GM18499 (cell line): Measurements from ENCODE around the gene SDF4.
"Not testable (repeated sequence)": the region's sequence is repeated elsewhere in the genome, so short reads cannot be mapped to it uniquely, and the experiment has no call there.

Source experiments
- ATAC-seq: cut with Tn5 transposase; IDR thresholded peaks from one replicate; pipeline ENCODE4 v1.9.1; 2021; ENCODE audit warnings: moderate number of reproducible peaks; ENCODE audit not compliant: insufficient read depth, unreplicated experiment

The SDF4 gene

GRCh38 chr1:1259951-1260600 is 28.3 kb upstream of the SDF4 start:
- ATAC-seq, result no peak

- no peak for ATAC-seq
Measured at GRCh38 chr1:1259540-1259939, 27.7 kb upstream of the SDF4 start.

- ATAC-seq, result no peak
Measured at GRCh38 chr1:1259119-1259488, 27.3 kb upstream of the SDF4 start.

DNA sequence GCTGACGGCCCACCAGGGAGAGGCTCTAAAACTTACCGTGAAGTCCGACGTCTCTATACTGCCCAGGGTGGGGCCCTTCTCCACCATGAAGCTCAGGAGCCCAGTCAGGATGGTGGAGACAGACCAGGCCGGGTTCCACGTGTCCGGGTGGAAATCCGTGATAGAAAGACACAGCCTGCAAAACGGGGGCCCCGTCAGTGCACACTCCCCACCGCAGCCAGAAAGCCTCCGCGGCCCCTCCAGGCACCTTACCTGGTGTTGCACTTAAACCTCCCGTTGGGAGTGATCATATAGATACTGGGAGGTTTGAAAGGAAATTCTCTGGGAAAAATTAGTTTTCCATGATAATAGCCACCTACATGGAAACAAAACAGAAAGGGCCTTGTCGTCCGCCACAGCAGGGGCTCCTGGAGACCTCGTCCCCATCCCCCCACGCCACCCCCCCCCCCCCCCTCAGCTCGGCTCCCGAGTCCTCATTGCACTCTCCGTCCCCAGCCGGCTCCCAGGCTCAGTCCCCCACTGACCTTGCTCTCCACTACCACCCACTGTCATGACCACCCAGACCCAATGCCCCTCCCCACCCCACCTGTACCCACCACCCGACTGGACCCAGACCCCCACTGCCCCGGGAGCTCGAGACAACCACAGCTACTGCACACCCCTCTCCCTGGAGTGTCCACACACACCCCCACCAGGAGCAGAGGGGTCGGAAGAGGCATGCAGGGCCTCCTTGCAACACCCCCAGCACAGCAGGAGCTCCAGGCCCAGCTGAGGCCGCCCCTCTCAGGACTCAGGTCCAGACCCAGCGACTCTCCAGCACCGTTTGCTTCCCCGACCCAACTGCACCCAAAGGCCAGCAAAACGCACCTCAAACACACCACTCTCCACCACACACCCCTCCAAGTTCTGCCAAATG is 25.4 kb upstream of the SDF4 start:
- ATAC-seq, result no peak

GRCh38 chr1:1255611-1256010 is 23.8 kb upstream of the SDF4 start:
- ATAC-seq, result no peak

- ATAC-seq, result no peak
Measured at GRCh38 chr1:1255078-1255477, 23.3 kb upstream of the SDF4 start.

- ATAC-seq, result no peak
Measured at GRCh38 chr1:1254667-1254998, 22.8 kb upstream of the SDF4 start.

- no peak for ATAC-seq
Measured at GRCh38 chr1:1253972-1254666, 22.3 kb upstream of the SDF4 start.

GRCh38 chr1:1253314-1253713 is 21.5 kb upstream of the SDF4 start:
- no peak for ATAC-seq

DNA sequence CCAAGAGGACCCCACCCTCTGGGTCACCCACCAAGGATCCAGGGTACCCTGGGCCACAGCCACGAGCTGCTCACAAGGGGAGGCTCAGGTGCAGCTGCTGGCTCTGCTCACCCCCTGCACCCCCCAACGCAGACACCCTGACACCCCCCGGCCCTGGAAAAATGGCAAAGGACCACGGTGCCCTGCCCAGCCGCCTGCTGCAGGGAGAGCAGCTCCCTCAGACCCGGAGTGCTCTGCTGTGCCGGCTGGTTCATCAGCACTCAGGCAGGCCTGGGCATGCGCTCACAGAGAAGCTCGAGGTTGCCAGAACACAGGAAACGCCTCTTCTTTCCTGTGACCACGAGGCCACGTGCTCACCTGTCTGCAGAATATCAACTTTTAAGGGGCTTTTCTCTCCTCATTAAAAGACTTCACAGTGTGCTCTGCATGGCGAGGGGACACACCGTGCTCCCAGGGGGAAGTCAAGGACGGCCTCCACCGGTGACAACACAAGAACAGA is 19.0 kb upstream of the SDF4 start:
- ATAC-seq, result no peak

DNA sequence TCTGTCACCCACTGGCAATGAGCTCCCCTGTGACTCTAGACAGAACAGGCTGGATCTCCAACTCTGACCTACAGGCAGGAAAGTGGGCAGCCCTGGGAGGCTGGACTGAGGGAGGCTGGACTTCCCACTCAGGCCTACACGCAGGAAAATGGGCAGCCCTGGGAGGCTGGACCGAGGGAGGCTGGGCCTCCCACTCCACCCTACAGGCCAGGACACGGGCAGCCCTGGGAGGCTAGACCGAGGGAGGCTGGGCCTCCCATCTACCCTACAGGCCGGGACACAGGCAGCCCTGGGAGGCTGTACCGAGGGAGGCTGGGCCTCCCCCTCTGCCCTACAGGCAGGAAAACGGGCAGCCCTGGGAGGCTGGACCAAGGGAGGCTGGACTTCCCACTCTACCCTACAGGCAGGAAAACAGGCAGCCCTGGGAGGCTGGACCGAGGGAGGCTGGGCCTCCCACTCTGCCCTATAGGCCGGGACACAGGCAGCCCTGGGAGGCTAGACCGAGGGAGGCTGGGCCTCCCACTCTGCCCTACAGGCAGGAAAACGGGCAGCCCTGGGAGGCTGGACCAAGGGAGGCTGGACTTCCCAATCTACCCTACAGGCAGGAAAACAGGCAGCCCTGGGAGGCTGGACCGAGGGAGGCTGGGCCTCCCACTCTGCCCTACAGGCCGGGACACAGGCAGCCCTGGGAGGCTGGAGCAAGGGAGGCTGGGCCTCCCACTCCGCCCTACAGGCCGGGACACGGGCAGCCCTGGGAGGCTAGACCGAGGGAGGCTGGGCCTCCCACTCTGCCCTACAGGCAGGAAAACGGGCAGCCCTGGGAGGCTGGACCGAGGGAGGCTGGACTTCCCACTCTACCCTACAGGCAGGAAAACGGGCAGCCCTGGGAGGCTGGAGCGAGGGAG is 16.5 kb upstream of the SDF4 start:
- ATAC-seq, result not testable (repeated sequence)

GRCh38 chr1:1247341-1247913 is 15.6 kb upstream of the SDF4 start:
- no peak for ATAC-seq

GRCh38 chr1:1246577-1247340 is 15.0 kb upstream of the SDF4 start, which contains the start of gene C1QTNF12:
TSS of gene C1QTNF12 (minus strand) at chr1:1246722. CDS start at chr1:1246690, 32 bp downstream.
- ATAC-seq, result no peak

DNA sequence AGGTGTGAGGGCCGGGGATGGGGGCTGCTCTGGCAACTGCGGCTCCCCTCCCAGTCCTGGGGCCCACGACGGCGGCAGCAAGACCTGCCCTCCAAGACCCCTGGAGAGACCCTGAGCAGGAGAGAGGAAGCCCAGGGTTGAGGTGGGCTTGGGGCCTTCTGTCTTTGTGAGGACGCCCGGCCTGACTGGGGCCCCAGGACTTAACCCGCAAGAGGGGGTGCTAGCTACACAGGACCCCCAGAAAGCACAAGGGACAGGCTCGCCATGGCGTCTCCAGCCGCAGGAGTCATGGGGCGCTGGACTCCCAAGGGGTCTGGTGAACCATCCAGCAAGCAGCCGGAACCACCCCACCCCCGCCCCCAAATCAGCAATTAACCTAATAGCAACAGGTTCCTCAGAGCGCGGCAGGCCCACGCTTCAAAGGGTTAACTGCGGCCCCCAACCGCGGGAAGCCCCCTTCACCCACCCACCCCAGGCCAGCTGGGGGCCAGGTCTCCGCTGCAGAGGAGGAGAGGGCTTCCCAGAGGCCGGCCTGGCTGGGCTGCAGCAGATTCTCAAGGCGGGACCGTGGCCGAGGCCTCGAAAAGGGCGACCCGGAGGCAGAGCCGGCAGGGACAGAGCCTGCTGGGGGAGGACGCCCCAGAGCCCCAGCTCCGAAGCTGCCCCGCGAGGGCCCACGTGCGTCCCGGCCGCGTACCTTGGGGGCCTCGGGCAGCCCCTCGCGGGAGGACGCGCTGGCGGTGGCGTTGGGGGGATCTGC is 14.2 kb upstream of the SDF4 start:
- no peak for ATAC-seq

GRCh38 chr1:1245178-1245816 is 13.5 kb upstream of the SDF4 start:
- ATAC-seq, result no peak

DNA sequence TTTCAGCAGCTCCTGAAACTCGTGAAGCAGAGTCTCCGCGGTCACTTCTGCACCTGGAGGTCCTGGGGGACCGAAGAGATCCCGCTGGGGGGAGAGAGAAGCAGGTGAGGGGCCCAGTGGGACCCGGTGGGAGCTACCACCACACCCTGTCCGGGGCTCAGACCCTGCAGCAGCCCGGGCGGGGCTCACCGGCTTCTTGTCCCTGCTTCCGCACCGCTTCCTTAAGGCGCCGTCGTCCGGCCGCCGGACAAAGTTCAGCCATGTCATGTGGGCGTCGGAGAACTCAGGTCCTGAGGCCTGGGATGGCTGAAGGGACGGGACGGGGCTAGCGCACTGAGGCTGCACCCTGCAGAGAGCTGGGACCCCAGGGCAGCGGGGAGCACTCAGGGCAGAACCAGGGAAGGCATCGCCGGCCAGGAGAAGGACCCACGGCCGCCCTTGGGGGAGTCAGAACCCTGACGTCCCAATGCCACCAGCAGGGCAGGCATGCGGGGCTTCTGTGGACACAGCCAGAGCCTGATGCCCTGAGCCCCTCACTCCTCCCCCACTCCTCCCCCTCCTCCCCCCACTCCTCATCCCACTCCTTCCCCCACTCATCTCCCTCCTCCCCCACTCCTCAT is 12.5 kb upstream of the SDF4 start:
- ATAC-seq, result no peak

DNA sequence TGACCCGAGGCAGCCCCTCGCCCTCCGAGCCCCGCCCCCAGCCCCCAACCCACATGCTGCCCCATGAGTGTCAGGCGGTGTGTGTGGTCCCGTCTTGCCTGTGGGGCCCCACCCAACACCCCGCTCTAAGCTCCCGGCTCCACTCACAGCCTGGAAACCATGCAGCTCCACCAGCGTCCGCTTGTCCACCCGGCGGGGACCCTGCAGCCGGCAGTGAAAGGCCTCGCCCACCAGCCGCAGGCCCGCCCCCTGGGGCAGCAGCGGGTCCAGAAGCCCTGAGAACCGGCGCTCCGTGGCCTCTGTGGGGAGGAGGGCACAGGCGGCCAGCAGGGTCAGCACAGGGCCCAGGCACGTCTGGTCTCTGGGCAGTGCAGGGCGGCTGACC is 12.0 kb upstream of the SDF4 start:
- no peak for ATAC-seq
